ENCODE data around the gene ZG16B. TPM values are rescaled to one million over a fixed set of nuclear protein-coding genes. Genes with fewer than 3 reads are reported as not detected.

Gene ZG16B
- total RNA-seq, 1 experiment from 2014 or later: 0.34 TPM

DNA sequence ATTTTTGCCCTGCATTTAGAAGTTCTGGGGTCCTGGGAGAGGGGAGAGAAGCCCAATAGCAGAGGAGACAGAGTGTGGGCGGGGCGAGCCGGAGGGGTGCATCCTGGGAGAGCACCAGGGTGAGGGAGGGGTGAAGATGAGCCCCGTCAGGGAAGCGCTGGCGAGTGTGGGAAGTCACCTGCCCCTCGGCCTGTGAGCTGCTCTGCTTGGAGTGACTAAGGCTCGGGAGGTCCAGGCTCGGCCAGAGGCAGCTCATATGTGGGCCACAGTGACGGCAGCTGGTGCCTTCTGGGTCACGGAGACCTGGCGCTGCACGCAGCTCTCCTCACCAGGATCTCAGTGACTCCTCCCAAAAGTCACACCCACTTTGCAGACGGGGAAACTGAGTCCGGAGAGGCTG lies 1.1 kb downstream of the ZG16B start:
- Mint-ChIP-seq H3K4me3 (ENCODE audit: unreplicated experiment) (no peak overlapping the region), H3K27ac (ENCODE audit: unreplicated experiment) (no peak overlapping the region), H3K36me3 (ENCODE audit: insufficient read depth, unreplicated experiment) (peaks cover 6% of the 10 kb centered on the region), H3K4me1 (ENCODE audit: low read depth, unreplicated experiment) (peaks cover 9% of the 10 kb centered on the region), H3K9me3 (ENCODE audit: unreplicated experiment) (no peaks in the 10 kb centered on the region), H3K27me3 (ENCODE audit: insufficient read depth, unreplicated experiment) (no peaks in the 10 kb centered on the region)
- intact Hi-C loops (cut with micrococcal nuclease; ENCODE audit: unreplicated experiment): no loop called here
- no TSS peak for BruUV-seq (replicated peaks)
- H3K27me3 ChIP-seq (replicated peaks; ENCODE audit: control insufficient read depth, insufficient read depth, low read length): no peaks in the 10 kb centered on the region
- ChIA-PET CTCF (interaction anchor here (0.6 kb wide), 1 partner anchor 101 kb away, joined by 6 read pairs; no protein-coding TSS in a partner anchor), POLR2A (no interaction called here)
- no peaks in the 10 kb centered on the region for H3K36me3 ChIP-seq (ENCODE audit: control insufficient read depth, insufficient read depth, low read length)
- no peaks in the 10 kb centered on the region for H3K9me3 ChIP-seq
- TF ChIP-seq, protein P1, sequence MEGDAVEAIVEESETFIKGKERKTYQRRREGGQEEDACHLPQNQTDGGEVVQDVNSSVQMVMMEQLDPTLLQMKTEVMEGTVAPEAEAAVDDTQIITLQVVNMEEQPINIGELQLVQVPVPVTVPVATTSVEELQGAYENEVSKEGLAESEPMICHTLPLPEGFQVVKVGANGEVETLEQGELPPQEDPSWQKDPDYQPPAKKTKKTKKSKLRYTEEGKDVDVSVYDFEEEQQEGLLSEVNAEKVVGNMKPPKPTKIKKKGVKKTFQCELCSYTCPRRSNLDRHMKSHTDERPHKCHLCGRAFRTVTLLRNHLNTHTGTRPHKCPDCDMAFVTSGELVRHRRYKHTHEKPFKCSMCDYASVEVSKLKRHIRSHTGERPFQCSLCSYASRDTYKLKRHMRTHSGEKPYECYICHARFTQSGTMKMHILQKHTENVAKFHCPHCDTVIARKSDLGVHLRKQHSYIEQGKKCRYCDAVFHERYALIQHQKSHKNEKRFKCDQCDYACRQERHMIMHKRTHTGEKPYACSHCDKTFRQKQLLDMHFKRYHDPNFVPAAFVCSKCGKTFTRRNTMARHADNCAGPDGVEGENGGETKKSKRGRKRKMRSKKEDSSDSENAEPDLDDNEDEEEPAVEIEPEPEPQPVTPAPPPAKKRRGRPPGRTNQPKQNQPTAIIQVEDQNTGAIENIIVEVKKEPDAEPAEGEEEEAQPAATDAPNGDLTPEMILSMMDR (IDR thresholded peaks at IDR 0.05; ENCODE audit: insufficient read depth in 1 of 2, low read depth in 1 of 2, low read length in 1 of 2, severe bottlenecking in 1 of 2, unreplicated experiment in 1 of 2): no peak
- H3K4me3 ChIP-seq (ENCODE audit: low read depth, low read length): no peak overlapping the region
- peaks cover 9% of the 10 kb centered on the region for H3K4me1 ChIP-seq
- no peak for DNase-seq

DNA sequence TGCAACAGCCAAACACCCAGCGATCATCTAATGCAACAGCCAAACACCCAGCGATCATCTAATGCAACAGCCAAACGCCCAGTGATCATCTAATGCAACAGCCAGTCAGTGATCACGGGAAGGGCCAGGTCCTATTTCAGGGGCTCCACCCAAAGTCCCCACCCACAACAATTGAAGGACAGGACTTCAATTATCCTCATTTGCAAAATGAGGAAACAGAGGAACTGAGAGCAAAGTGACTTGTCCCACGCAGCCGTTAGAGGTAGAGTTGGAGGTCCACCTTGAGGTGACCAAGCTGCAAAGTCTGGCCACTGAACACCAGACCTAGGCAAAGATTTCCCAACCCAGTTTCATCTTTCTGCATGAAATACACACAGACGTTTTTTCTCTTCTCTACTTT lies 3.7 kb downstream of the ZG16B start:
- H3K4me1 Mint-ChIP-seq (ENCODE audit: low read depth, unreplicated experiment): peaks cover 25% of the 10 kb centered on the region
- H3K4me1 ChIP-seq: peaks cover 16% of the 10 kb centered on the region
- TF ChIP-seq, protein P1 (IDR thresholded peaks at IDR 0.05; ENCODE audit: insufficient read depth in 1 of 2, low read depth in 1 of 2, low read length in 1 of 2, severe bottlenecking in 1 of 2, unreplicated experiment in 1 of 2): no peak
- H3K9me3 Mint-ChIP-seq (ENCODE audit: unreplicated experiment): no peaks in the 10 kb centered on the region
- no peak for DNase-seq
- H3K27me3 ChIP-seq (replicated peaks; ENCODE audit: control insufficient read depth, insufficient read depth, low read length): no peaks in the 10 kb centered on the region
- POLR2A ChIA-PET: no interaction called here
- peaks cover 6% of the 10 kb centered on the region for H3K36me3 Mint-ChIP-seq (ENCODE audit: insufficient read depth, unreplicated experiment)
- no peaks in the 10 kb centered on the region for H3K9me3 ChIP-seq
- intact Hi-C loops (cut with micrococcal nuclease; ENCODE audit: unreplicated experiment): no loop called here
- H3K4me3 ChIP-seq (ENCODE audit: low read depth, low read length): no peak overlapping the region
- BruUV-seq (replicated peaks): no TSS peak
- no peaks in the 10 kb centered on the region for H3K36me3 ChIP-seq (ENCODE audit: control insufficient read depth, insufficient read depth, low read length)
- H3K4me3 Mint-ChIP-seq (ENCODE audit: unreplicated experiment): no peak overlapping the region
- CTCF ChIA-PET: no interaction called here
- no peak overlapping the region for H3K27ac Mint-ChIP-seq (ENCODE audit: unreplicated experiment)
- no peaks in the 10 kb centered on the region for H3K27me3 Mint-ChIP-seq (ENCODE audit: insufficient read depth, unreplicated experiment)

DNA sequence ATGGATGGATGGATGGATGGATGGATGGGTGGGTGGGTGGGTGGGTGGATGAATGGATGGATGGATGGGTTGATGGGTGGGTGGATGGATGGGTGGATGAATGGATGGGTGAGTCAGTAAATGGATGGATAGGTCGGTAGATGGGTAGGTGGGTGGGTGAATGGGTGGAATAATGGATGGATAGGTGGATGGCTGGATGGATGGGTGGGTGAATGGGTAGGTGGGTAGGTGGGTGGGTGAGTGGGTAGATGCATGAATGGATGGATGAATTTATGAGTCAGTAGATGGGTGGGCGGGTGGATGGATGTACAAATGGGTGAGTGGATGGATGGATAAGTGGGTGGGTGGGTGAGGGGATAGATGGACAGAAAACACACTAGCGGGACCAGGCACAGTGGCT lies 4.9 kb downstream of the ZG16B start:
- Mint-ChIP-seq H3K4me3 (ENCODE audit: unreplicated experiment) (no peak overlapping the region), H3K36me3 (ENCODE audit: insufficient read depth, unreplicated experiment) (peaks cover 6% of the 10 kb centered on the region), H3K4me1 (ENCODE audit: low read depth, unreplicated experiment) (peaks cover 25% of the 10 kb centered on the region), H3K27ac (ENCODE audit: unreplicated experiment) (peak overlapping the region; percentile 93), H3K27me3 (ENCODE audit: insufficient read depth, unreplicated experiment) (no peaks in the 10 kb centered on the region), H3K9me3 (ENCODE audit: unreplicated experiment) (no peaks in the 10 kb centered on the region)
- Histone ChIP-seq H3K4me3 (ENCODE audit: low read depth, low read length) (no peak overlapping the region), H3K36me3 (ENCODE audit: control insufficient read depth, insufficient read depth, low read length) (no peaks in the 10 kb centered on the region), H3K4me1 (peaks cover 20% of the 10 kb centered on the region), H3K27me3 (replicated peaks; ENCODE audit: control insufficient read depth, insufficient read depth, low read length) (no peaks in the 10 kb centered on the region), H3K9me3 (no peaks in the 10 kb centered on the region)
- ChIA-PET CTCF (no interaction called here), POLR2A (no interaction called here)
- BruUV-seq (replicated peaks): no TSS peak
- intact Hi-C loops (cut with micrococcal nuclease; ENCODE audit: unreplicated experiment): loop anchor here (5.0 kb wide), 1 partner anchor 38 kb away; the partner anchor contains the start of gene PRSS41
- TF ChIP-seq, protein P1 (IDR thresholded peaks at IDR 0.05; ENCODE audit: insufficient read depth in 1 of 2, low read depth in 1 of 2, low read length in 1 of 2, severe bottlenecking in 1 of 2, unreplicated experiment in 1 of 2): no peak
- DNase-seq: no peak
